Neural progenitor cell (in vitro differentiated cells): Measurements from ENCODE around the gene TAF10.

Experiments
- CTCF ChIP-seq: fragments of 200-600 bp; sonication (generic); IDR thresholded peaks from 2 replicates; pipeline ENCODE4 v1.5.1; 2017; ENCODE audit warnings: antibody characterized with exemption, mild to moderate bottlenecking
- EZH2 ChIP-seq: fragments of 200-600 bp; sonication (generic); IDR thresholded peaks from 2 replicates; pipeline ENCODE4 v1.6.1; 2017; ENCODE audit warnings: antibody characterized with exemption, mild to moderate bottlenecking, moderate library complexity
- EZH2phosphoT487 ChIP-seq: fragments of 200-600 bp; sonication (generic); IDR thresholded peaks from 2 replicates; pipeline ENCODE4 v1.6.1; 2017; ENCODE audit warnings: antibody characterized with exemption

- no peak for TF ChIP-seq CTCF
- TF ChIP-seq EZH2phosphoT487 = no peak
- TF ChIP-seq EZH2 = no peak
These were observed 45.2 kb downstream of the TAF10 start for GRCh38 chr11:6566704-6567370.
